Endodermal cell (in vitro differentiated cells): ENCODE measurements around the gene DUSP23. TPM values are rescaled to one million over a fixed set of nuclear protein-coding genes. Genes with fewer than 3 reads are reported as not detected.

Experiments
- DNase-seq: peaks from one replicate; pipeline ENCODE4 v3.0.0-alpha.2; 2017
- H3K27ac ChIP-seq: 2 replicates; pipeline ENCODE4 v1.5.1; 2013; ENCODE audit warnings: mild to moderate bottlenecking, low read depth, low read length, moderate library complexity
- H3K27me3 ChIP-seq: 2 replicates; pipeline ENCODE4 v1.6.1; 2013; ENCODE audit warnings: mild to moderate bottlenecking, low read length, moderate library complexity; ENCODE audit not compliant: insufficient read depth, control insufficient read depth, poor library complexity, severe bottlenecking
- H3K36me3 ChIP-seq: 2 replicates; pipeline ENCODE4 v1.7.0; 2013; ENCODE audit warnings: mild to moderate bottlenecking, low read length, moderate library complexity; ENCODE audit not compliant: control insufficient read depth, insufficient read depth
- H3K4me1 ChIP-seq: one replicate; pipeline ENCODE4 v1.7.0; 2013; ENCODE audit warnings: low read length; ENCODE audit not compliant: control insufficient read depth, insufficient read depth
- H3K4me3 ChIP-seq: 2 replicates; pipeline ENCODE4 v1.5.1; 2013; ENCODE audit warnings: mild to moderate bottlenecking, low read length, moderate library complexity
- H3K9ac ChIP-seq: 2 replicates; pipeline ENCODE4 v1.6.1; 2013; ENCODE audit warnings: mild to moderate bottlenecking, low read length, moderate library complexity; ENCODE audit not compliant: poor library complexity, severe bottlenecking; ENCODE audit errors: extremely low read depth
- H3K9me3 ChIP-seq: 2 replicates; pipeline ENCODE4 v1.6.1; 2013; ENCODE audit warnings: mild to moderate bottlenecking, low read length, moderate library complexity; ENCODE audit not compliant: control insufficient read depth
- H3K27ac Mint-ChIP-seq: 2 replicates; pipeline ENCODE4 v1.8.0; 2020; ENCODE audit warnings: mixed read lengths
- H3K27me3 Mint-ChIP-seq: 2 replicates; pipeline ENCODE4 v1.8.0; 2021; ENCODE audit warnings: mild to moderate bottlenecking, mixed read lengths; ENCODE audit not compliant: insufficient read depth
- H3K36me3 Mint-ChIP-seq: 2 replicates; pipeline ENCODE4 v1.8.0; 2020; ENCODE audit warnings: low read depth, mixed read lengths
- H3K4me1 Mint-ChIP-seq: 2 replicates; pipeline ENCODE4 v1.8.0; 2020; ENCODE audit warnings: mixed read lengths
- H3K4me3 Mint-ChIP-seq: 2 replicates; pipeline ENCODE4 v1.8.0; 2020; ENCODE audit warnings: mild to moderate bottlenecking, moderate library complexity, mixed read lengths
- H3K9me3 Mint-ChIP-seq: 2 replicates; pipeline ENCODE4 v1.8.0; 2020; ENCODE audit warnings: mild to moderate bottlenecking, mixed read lengths
- CTCF ChIP-seq: fragments of 200-600 bp; sonication (generic); conservative IDR thresholded peaks from 2 replicates; pipeline ENCODE4 v1.5.0; 2021; ENCODE audit warnings: antibody characterized with exemption, mild to moderate bottlenecking
- WGBS, 2 experiments: methylation state at CpG; one replicate each; pipeline versions ENCODE4 v1.1.5 to v1.1.7; 2013; ENCODE audit warnings: missing lambda C conversion rate in 2 of 2, mixed read lengths in 1 of 2; ENCODE audit not compliant: insufficient coverage in 1 of 2, insufficient read length in 1 of 2; 5-methylcytosine and 5-hydroxymethylcytosine counted together
- total RNA-seq, 2 donors: library from RNA; stranded (reverse); fragmentation: NEBNext Ultra II Directional in 1 of 2; extraction: Animal tissue kit (Norgen Biotek cat#: 25700) in 1 of 2; gene quantifications; 2 replicates in 1 of 2; 3 replicates in 1 of 2; pipeline ENCODE4 v1.2.1, GENCODE V29; 2021

The DUSP23 gene
- total RNA-seq, 2 donors from 2014 or later, result 28.8 to 32.3 TPM

GRCh38 chr1:159771127-159771895 lies 9.5 kb upstream of the DUSP23 start:
- Histone ChIP-seq H3K27ac (no peak overlapping the region), H3K27me3 (no peaks in the 10 kb centered on the region), H3K9ac (no peak overlapping the region), H3K9me3 (no peaks in the 10 kb centered on the region), H3K4me1 (no peaks in the 10 kb centered on the region), H3K4me3 (no peak overlapping the region), H3K36me3 (no peaks in the 10 kb centered on the region)
- H3K4me1 Mint-ChIP-seq, result peaks cover 11% of the 10 kb centered on the region
- no peaks in the 10 kb centered on the region for H3K36me3 Mint-ChIP-seq
- no peak overlapping the region for H3K4me3 Mint-ChIP-seq
- TF ChIP-seq CTCF, result no peak
- 91% methylated on average over 2 of the region's 2 CpGs; no CpG with 5 or more reads in 1 of the 2 experiments for WGBS, 2 experiments
- no peak overlapping the region for H3K27ac Mint-ChIP-seq
- H3K27me3 Mint-ChIP-seq, result peaks cover 6% of the 10 kb centered on the region
- peaks cover 1% of the 10 kb centered on the region for H3K9me3 Mint-ChIP-seq
- DNase-seq, result no peak

GRCh38 chr1:159774465-159774864 lies 6.3 kb upstream of the DUSP23 start:
- WGBS, 2 experiments, result 91 to 93% methylated on average over 1 to 2 of the region's 2 CpGs
- no peak overlapping the region for H3K4me3 ChIP-seq
- no peaks in the 10 kb centered on the region for H3K36me3 ChIP-seq
- no peaks in the 10 kb centered on the region for H3K9me3 ChIP-seq
- H3K36me3 Mint-ChIP-seq, result no peaks in the 10 kb centered on the region
- H3K4me1 Mint-ChIP-seq, result peaks cover 6% of the 10 kb centered on the region
- H3K9me3 Mint-ChIP-seq, result no peaks in the 10 kb centered on the region
- H3K4me3 Mint-ChIP-seq, result no peak overlapping the region
- H3K9ac ChIP-seq, result no peak overlapping the region
- TF ChIP-seq CTCF, result no peak
- H3K27ac ChIP-seq, result no peak overlapping the region
- no peaks in the 10 kb centered on the region for H3K4me1 ChIP-seq
- H3K27ac Mint-ChIP-seq, result no peak overlapping the region
- no peak for DNase-seq
- peaks cover 5% of the 10 kb centered on the region for H3K27me3 Mint-ChIP-seq
- H3K27me3 ChIP-seq, result no peaks in the 10 kb centered on the region

- Histone ChIP-seq H3K27ac (no peak overlapping the region), H3K9me3 (no peaks in the 10 kb centered on the region), H3K4me1 (no peaks in the 10 kb centered on the region), H3K9ac (no peak overlapping the region), H3K4me3 (no peak overlapping the region), H3K36me3 (no peaks in the 10 kb centered on the region), H3K27me3 (no peaks in the 10 kb centered on the region)
- Mint-ChIP-seq H3K27me3 (peaks cover 5% of the 10 kb centered on the region), H3K4me3 (no peak overlapping the region), H3K4me1 (peaks cover 9% of the 10 kb centered on the region), H3K36me3 (no peaks in the 10 kb centered on the region), H3K27ac (no peak overlapping the region), H3K9me3 (no peaks in the 10 kb centered on the region)
- no peak for TF ChIP-seq CTCF
- 96 to 100% methylated on average over 1 to 2 of the region's 2 CpGs for WGBS, 2 experiments
- no peak for DNase-seq
Measured at GRCh38 chr1:159775716-159776115, 5.0 kb upstream of the DUSP23 start.
